H1 (cell line): Measurements from ENCODE around the gene PKIB. TPM values are rescaled to one million over a fixed set of nuclear protein-coding genes. Genes with fewer than 3 reads are reported as not detected.
"Not testable (repeated sequence)": the region's sequence is repeated elsewhere in the genome, so short reads cannot be mapped to it uniquely, and the experiment has no call there.

ENCODE experiments used
- CTCF ChIA-PET: fragments of 300-600 bp; sonication (Branson Sonifier 250); formaldehyde crosslinking; loops from one replicate; lab custom pipeline; 2021; ENCODE audit not compliant: partially characterized antibody; lab: Charles Lee
- POLR2A ChIA-PET: fragments of 300-600 bp; sonication (Branson Sonifier 250); formaldehyde crosslinking; loops from one replicate; lab custom pipeline; 2021; ENCODE audit warnings: inconsistent platforms; ENCODE audit not compliant: partially characterized antibody; lab: Charles Lee
- DNase-seq, 2 experiments: peaks; one replicate each; pipeline versions ENCODE4 v3.0.0 to v3.0.0-alpha.2; 2010 to 2022; ENCODE audit warnings: low spot score in 2 of 2, low read depth in 1 of 2, mixed read lengths in 1 of 2
- FAIRE-seq: peaks from 2 replicates; lab custom pipeline; 2011; peaks lifted over from hg19 to GRCh38; lab: Jason Lieb, UNC
- H2AFZ ChIP-seq: 2 replicates; pipeline ENCODE4 v1.8.1; 2012; ENCODE audit warnings: low read length, inconsistent platforms
- H2AK5ac ChIP-seq: 2 replicates; pipeline ENCODE4 v1.6.1; 2013; ENCODE audit warnings: low read depth, low read length
- H2BK120ac ChIP-seq: replicated peaks from 2 replicates; pipeline ENCODE3; 2013; ENCODE audit warnings: low read depth, low read length, inconsistent platforms
- H2BK12ac ChIP-seq: 2 replicates; pipeline ENCODE4 v1.6.1; 2013; ENCODE audit warnings: low read depth, low read length
- H2BK15ac ChIP-seq: 2 replicates; pipeline ENCODE4 v1.6.1; 2013; ENCODE audit warnings: low read length
- H2BK20ac ChIP-seq: 2 replicates; pipeline ENCODE4 v1.6.1; 2013; ENCODE audit warnings: low read length
- H2BK5ac ChIP-seq: 2 replicates; pipeline ENCODE4 v1.6.1; 2013; ENCODE audit warnings: low read depth, low read length
- H3K14ac ChIP-seq: 2 replicates; pipeline ENCODE4 v1.6.1; 2013; ENCODE audit warnings: inconsistent platforms; ENCODE audit not compliant: insufficient read length
- H3K18ac ChIP-seq: 2 replicates; pipeline ENCODE4 v1.6.1; 2013; ENCODE audit warnings: low read length; ENCODE audit errors: extremely low read depth
- H3K23ac ChIP-seq: 2 replicates; pipeline ENCODE4 v1.6.1; 2013; ENCODE audit warnings: inconsistent platforms; ENCODE audit not compliant: insufficient read length
- H3K23me2 ChIP-seq: 2 replicates; pipeline ENCODE4 v1.6.1; 2013; ENCODE audit warnings: low read depth, low read length
- H3K27ac ChIP-seq: 2 replicates; pipeline ENCODE4 v1.6.1; 2011; ENCODE audit warnings: low read depth, low read length, inconsistent platforms
- H3K27me3 ChIP-seq, 4 experiments: replicated peaks in 1 of 4; 1 replicate in 1 of 4; 2 replicates in 3 of 4; pipeline versions ENCODE4 v1.6.1 to v1.8.1; 2011 to 2013; ENCODE audit warnings: low read length in 3 of 4, mild to moderate bottlenecking in 3 of 4, inconsistent platforms in 2 of 4, mixed read lengths in 2 of 4, moderate library complexity in 1 of 4; ENCODE audit not compliant: control insufficient read depth in 3 of 4, insufficient read depth in 3 of 4; ENCODE audit errors: extremely low read depth in 1 of 4
- H3K36me3 ChIP-seq, 4 experiments: 2 replicates each; pipeline versions ENCODE4 v1.6.1 to v1.8.1; 2011 to 2013; ENCODE audit warnings: mild to moderate bottlenecking in 4 of 4, low read length in 3 of 4, moderate library complexity in 2 of 4, control low read depth in 1 of 4, inconsistent platforms in 1 of 4; ENCODE audit not compliant: insufficient read depth in 4 of 4, control insufficient read depth in 2 of 4
- H3K4ac ChIP-seq: replicated peaks from 2 replicates; pipeline ENCODE3; 2013; ENCODE audit warnings: low read length, low read depth, mixed read lengths, inconsistent platforms; ENCODE audit not compliant: insufficient read length
- H3K4me1 ChIP-seq, 4 experiments: replicated peaks in 1 of 4; 1 replicate in 1 of 4; 2 replicates in 3 of 4; pipeline versions ENCODE4 v1.6.1 to v1.8.1; 2011 to 2013; ENCODE audit warnings: low read length in 3 of 4, inconsistent platforms in 2 of 4, mixed read lengths in 1 of 4; ENCODE audit not compliant: insufficient read depth in 4 of 4, control insufficient read depth in 3 of 4
- H3K4me2 ChIP-seq, 2 experiments: 2 replicates each; pipeline versions ENCODE4 v1.6.1 to v1.8.1; 2011 to 2013; ENCODE audit warnings: low read depth in 2 of 2, low read length in 2 of 2, control low read depth in 1 of 2, inconsistent platforms in 1 of 2, mild to moderate bottlenecking in 1 of 2; ENCODE audit not compliant: insufficient read depth in 1 of 2
- H3K4me3 ChIP-seq, 4 experiments: fragments of 200-600, 300-600 bp in 1 of 4; sonication (generic), shearing (Covaris generic), sonication (Bioruptor Twin) in 1 of 4; 2 replicates each; pipeline versions ENCODE4 v1.5.1 to v1.8.1; 2011 to 2016; ENCODE audit warnings: low read length in 4 of 4, low read depth in 3 of 4, control low read depth in 2 of 4, inconsistent platforms in 2 of 4, mild to moderate bottlenecking in 2 of 4, mixed read lengths in 1 of 4, moderate library complexity in 1 of 4; ENCODE audit not compliant: insufficient read depth in 2 of 4; ENCODE audit errors: extremely low read depth in 1 of 4
- H3K56ac ChIP-seq: replicated peaks from 2 replicates; pipeline ENCODE3; 2013; ENCODE audit warnings: low read depth, mild to moderate bottlenecking, mixed read lengths, low read length, inconsistent platforms; ENCODE audit not compliant: insufficient read length
- H3K79me1 ChIP-seq: 2 replicates; pipeline ENCODE4 v1.6.1; 2013; ENCODE audit warnings: low read depth, low read length, control low read depth
- H3K79me2 ChIP-seq, 2 experiments: 2 replicates each; pipeline versions ENCODE4 v1.6.1 to v1.8.1; 2012 to 2013; ENCODE audit warnings: low read length in 2 of 2, mild to moderate bottlenecking in 2 of 2, inconsistent platforms in 1 of 2; ENCODE audit not compliant: insufficient read depth in 2 of 2, control insufficient read depth in 1 of 2
- H3K9ac ChIP-seq, 4 experiments: replicated peaks in 1 of 4; 1 replicate in 1 of 4; 2 replicates in 3 of 4; pipeline versions ENCODE4 v1.6.1 to v1.8.1; 2011 to 2013; ENCODE audit warnings: low read depth in 3 of 4, low read length in 3 of 4, control low read depth in 2 of 4, mild to moderate bottlenecking in 2 of 4, moderate library complexity in 2 of 4, inconsistent platforms in 1 of 4; ENCODE audit errors: extremely low read depth in 1 of 4
- H3K9me3 ChIP-seq, 2 experiments: 2 replicates each; pipeline versions ENCODE4 v1.6.1 to v1.8.1; 2012 to 2013; ENCODE audit warnings: mild to moderate bottlenecking in 2 of 2, moderate library complexity in 2 of 2, control low read depth in 1 of 2, inconsistent platforms in 1 of 2, low read depth in 1 of 2, low read length in 1 of 2, mixed read lengths in 1 of 2; ENCODE audit not compliant: insufficient read depth in 2 of 2
- H4K20me1 ChIP-seq, 2 experiments: replicated peaks in 1 of 2; 2 replicates each; pipeline versions ENCODE3 to v1.8.1; 2011 to 2013; ENCODE audit warnings: inconsistent platforms in 2 of 2, low read length in 2 of 2, mild to moderate bottlenecking in 1 of 2; ENCODE audit not compliant: insufficient read depth in 2 of 2, control insufficient read depth in 1 of 2
- H4K5ac ChIP-seq: 2 replicates; pipeline ENCODE4 v1.6.1; 2013; ENCODE audit warnings: low read length, low read depth, mixed read lengths, inconsistent platforms; ENCODE audit not compliant: insufficient read length
- H4K8ac ChIP-seq: 2 replicates; pipeline ENCODE4 v1.8.0; 2013; ENCODE audit warnings: mild to moderate bottlenecking, moderate library complexity, low read length, inconsistent platforms; ENCODE audit not compliant: insufficient read depth; ENCODE audit errors: extremely low read depth
- H4K91ac ChIP-seq: replicated peaks from 2 replicates; pipeline ENCODE3; 2013; ENCODE audit warnings: low read length, mixed read lengths, inconsistent platforms; ENCODE audit not compliant: insufficient read length
- CTCF ChIP-seq, 3 experiments: IDR thresholded peaks; 1 replicate in 2 of 3; 2 replicates in 1 of 3; pipeline versions ENCODE4 v1.5.1 to v1.6.1; 2011; ENCODE audit warnings: low read length in 3 of 3, mild to moderate bottlenecking in 3 of 3, inconsistent platforms in 2 of 3, low read depth in 1 of 3, moderate library complexity in 1 of 3; ENCODE audit not compliant: insufficient read depth in 1 of 3; ENCODE audit errors: control extremely low read depth in 1 of 3
- RAD21 ChIP-seq, 2 experiments: IDR thresholded peaks in 1 of 2; conservative IDR thresholded peaks in 1 of 2; 2 replicates each; pipeline ENCODE4 v1.6.1; 2011; ENCODE audit warnings: low read depth in 2 of 2, low read length in 2 of 2, improper control_type of control experiment in 1 of 2, inconsistent platforms in 1 of 2, mild to moderate bottlenecking in 1 of 2, moderate library complexity in 1 of 2
- WGBS, 2 experiments: shearing (Covaris generic) in 1 of 2; methylation state at CpG; one replicate each; pipeline versions ENCODE4 v1.1.6 to v1.1.7; 2013 to 2015; ENCODE audit warnings: low lambda C conversion rate in 2 of 2, mixed read lengths in 2 of 2, inconsistent platforms in 1 of 2, low coverage in 1 of 2, missing lambda C conversion rate in 1 of 2; ENCODE audit not compliant: insufficient replicate concordance in 2 of 2, insufficient coverage in 1 of 2, insufficient read length in 1 of 2; ENCODE audit errors: extremely low coverage in 1 of 2, missing lambda C conversion rate in 1 of 2; 5-methylcytosine and 5-hydroxymethylcytosine counted together
- polyA plus RNA-seq, 7 experiments: library from polyadenylated mRNA; depleted of rRNA in 3 of 7; stranded (reverse) in 5 of 7; unstranded in 2 of 7; fragments of >200 nt in 5 of 7; fragments of 200-250 nt in 2 of 7; gene quantifications; 1 replicate in 5 of 7; 2 replicates in 1 of 7; 4 replicates in 1 of 7; pipeline versions ENCODE4 v1.2.1 to v1.2.3, GENCODE V29; 2011 to 2013; ENCODE audit warnings: missing spikeins in 2 of 7, mixed read lengths in 2 of 7
- total RNA-seq: library from RNA; stranded (reverse); fragmentation: NEBNext Ultra II Directional; extraction: Animal tissue kit (Norgen Biotek cat#: 25700); gene quantifications from 2 replicates; pipeline ENCODE4 v1.2.1, GENCODE V29; 2021

Gene PKIB
- total and polyA plus RNA-seq, 2 of the 8 experiments (the other 6 are each of a cell fraction or from before 2014, with no cell fraction given), result 13.5 to 73.3 TPM

GRCh38 chr6:122744247-122744646 lies 134.0 kb downstream of the PKIB start:
- H4K5ac ChIP-seq, H2BK20ac ChIP-seq, H3K14ac ChIP-seq, H2BK120ac ChIP-seq, H3K79me1 ChIP-seq, H3K56ac ChIP-seq, FAIRE-seq, H3K4ac ChIP-seq, H3K36me3 ChIP-seq, H3K9me3 ChIP-seq, H4K91ac ChIP-seq, H3K27ac ChIP-seq, H4K8ac ChIP-seq, H3K4me2 ChIP-seq, H2BK5ac ChIP-seq, H3K27me3 ChIP-seq, H3K4me1 ChIP-seq, H3K23me2 ChIP-seq, H4K20me1 ChIP-seq, H3K23ac ChIP-seq, H3K9ac ChIP-seq, DNase-seq, H3K18ac ChIP-seq, H3K4me3 ChIP-seq, H2BK12ac ChIP-seq, H2BK15ac ChIP-seq, H2AFZ ChIP-seq, H2AK5ac ChIP-seq, H3K79me2 ChIP-seq: not testable (repeated sequence)
- TF ChIP-seq RAD21 (IDR thresholded peaks at IDR 0.05 in 1 of 2, conservative IDR thresholded peaks at IDR 0.05 in 1 of 2; ENCODE audit: low read depth in 2 of 2, low read length in 2 of 2) (peak; percentile 54 to 55), CTCF (IDR thresholded peaks at IDR 0.05; ENCODE audit: control extremely low read depth in 1 of 3, insufficient read depth in 1 of 3, low read depth in 1 of 3, low read length in 3 of 3) (peak in 2 of 3 experiments; percentile 39 to 52; a peak in 3 of 4 replicates)
- WGBS, 2 experiments, result 33% methylated on average over 8 of the region's 8 CpGs; no CpG with 5 or more reads in 1 of the 2 experiments
- POLR2A ChIA-PET, result interaction anchor here (0.6 to 1.4 kb wide), 3 partner anchors 45 to 203 kb away, joined by 3 to 4 read pairs (median 3); partner anchors contain the start of gene SMPDL3A
- CTCF ChIA-PET, result interaction anchor here (0.7 to 8.7 kb wide), 21 partner anchors 9 to 332 kb away, joined by 3 to 103 read pairs (median 5); partner anchors contain the start of genes FABP7 and SMPDL3A
